22Rv1 (cell line): ENCODE data around the gene SLC10A7.

Source experiments
- ZFX ChIP-seq: fragments of 450-650 bp; IDR thresholded peaks from 2 replicates; pipeline ENCODE4 v1.6.1; 2017; ENCODE audit warnings: antibody characterized with exemption, borderline replicate concordance
- TF ChIP-seq, protein P1 (sequence below): fragments of 450-650 bp; IDR thresholded peaks from 2 replicates; pipeline ENCODE4 v1.5.1; 2017; ENCODE audit warnings: mild to moderate bottlenecking

DNA sequence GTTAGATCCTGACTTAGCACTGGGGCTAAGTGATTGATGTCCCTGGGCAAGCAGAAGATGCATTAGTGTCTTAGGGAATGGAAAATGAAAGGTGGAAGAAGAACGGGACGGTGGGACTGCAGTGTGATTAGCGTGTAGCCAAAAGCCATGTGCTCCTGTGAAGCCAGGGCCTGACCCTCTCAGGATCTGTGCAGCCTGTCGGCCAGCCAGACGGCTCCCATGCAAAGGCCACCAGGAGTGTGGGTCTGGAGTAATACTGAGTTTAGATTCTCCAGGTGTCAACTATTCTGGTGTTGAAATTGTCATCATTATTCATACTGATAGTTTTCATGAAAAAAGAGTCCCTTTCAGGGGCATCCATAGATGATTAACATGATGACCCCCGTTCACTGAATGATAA is 275.4 kb downstream of the SLC10A7 start:
- TF ChIP-seq, protein P1, sequence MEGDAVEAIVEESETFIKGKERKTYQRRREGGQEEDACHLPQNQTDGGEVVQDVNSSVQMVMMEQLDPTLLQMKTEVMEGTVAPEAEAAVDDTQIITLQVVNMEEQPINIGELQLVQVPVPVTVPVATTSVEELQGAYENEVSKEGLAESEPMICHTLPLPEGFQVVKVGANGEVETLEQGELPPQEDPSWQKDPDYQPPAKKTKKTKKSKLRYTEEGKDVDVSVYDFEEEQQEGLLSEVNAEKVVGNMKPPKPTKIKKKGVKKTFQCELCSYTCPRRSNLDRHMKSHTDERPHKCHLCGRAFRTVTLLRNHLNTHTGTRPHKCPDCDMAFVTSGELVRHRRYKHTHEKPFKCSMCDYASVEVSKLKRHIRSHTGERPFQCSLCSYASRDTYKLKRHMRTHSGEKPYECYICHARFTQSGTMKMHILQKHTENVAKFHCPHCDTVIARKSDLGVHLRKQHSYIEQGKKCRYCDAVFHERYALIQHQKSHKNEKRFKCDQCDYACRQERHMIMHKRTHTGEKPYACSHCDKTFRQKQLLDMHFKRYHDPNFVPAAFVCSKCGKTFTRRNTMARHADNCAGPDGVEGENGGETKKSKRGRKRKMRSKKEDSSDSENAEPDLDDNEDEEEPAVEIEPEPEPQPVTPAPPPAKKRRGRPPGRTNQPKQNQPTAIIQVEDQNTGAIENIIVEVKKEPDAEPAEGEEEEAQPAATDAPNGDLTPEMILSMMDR = no peak
- no peak for TF ChIP-seq ZFX
